ENCODE data around the gene CPZ. TPM values are rescaled to one million over a fixed set of nuclear protein-coding genes. Genes with fewer than 3 reads are reported as not detected.

CPZ gene
- polyA plus RNA-seq, 3 donors, result not detected

GRCh38 chr4:8647094-8647570, 54.6 kb downstream of the CPZ start:
- no peaks in the 10 kb centered on the region for H3K36me3 Mint-ChIP-seq
- Histone ChIP-seq H3K4me3 (replicated peaks in 1 of 3; ENCODE audit: low read depth in 2 of 3, low read length in 3 of 3) (no peak overlapping the region), H2AFZ (ENCODE audit: insufficient read depth, low read depth, low read length, poor library complexity, severe bottlenecking) (no peak overlapping the region), H3K4me1 (ENCODE audit: control insufficient read depth in 1 of 2, insufficient read depth in 2 of 2, low read length in 2 of 2) (no peaks in the 10 kb centered on the region), H3K9ac (ENCODE audit: insufficient read depth, low read length, poor library complexity, severe bottlenecking) (no peak overlapping the region), H4K20me1 (ENCODE audit: insufficient read depth, low read length) (no peaks in the 10 kb centered on the region), H3K9me3 (replicated peaks in 1 of 2; ENCODE audit: control insufficient read depth in 1 of 2, insufficient read depth in 1 of 2, low read length in 2 of 2) (no peaks in the 10 kb centered on the region), H3K4me2 (replicated peaks; ENCODE audit: extremely low read depth, low read length, poor library complexity, severe bottlenecking) (no peak overlapping the region), H3K27ac (ENCODE audit: low read depth in 1 of 2, low read length in 2 of 2) (no peak overlapping the region), H3K36me3 (replicated peaks in 1 of 2; ENCODE audit: control insufficient read depth in 1 of 2, insufficient read depth in 2 of 2, low read length in 2 of 2) (no peaks in the 10 kb centered on the region), H3K27me3 (ENCODE audit: control insufficient read depth in 2 of 2, insufficient read depth in 2 of 2, low read length in 2 of 2) (no peaks in the 10 kb centered on the region), H3K79me2 (ENCODE audit: insufficient read depth, low read length) (no peaks in the 10 kb centered on the region)
- H3K27ac Mint-ChIP-seq, result no peak overlapping the region
- H3K27me3 Mint-ChIP-seq (ENCODE audit: low read depth in 3 of 3), result peaks cover 0 to 6% (median 1%) of the 10 kb centered on the region in 3 donors
- 87% methylated on average over 4 of the region's 14 CpGs for WGBS (ENCODE audit: insufficient coverage)
- no peak overlapping the region for H3K4me3 Mint-ChIP-seq
- no peak for DNase-seq
- no peak for TF ChIP-seq CTCF (IDR thresholded peaks at IDR 0.05)
- no peaks in the 10 kb centered on the region for H3K4me1 Mint-ChIP-seq
- H3K9me3 Mint-ChIP-seq, result no peaks in the 10 kb centered on the region
- intact Hi-C loops (cut with micrococcal nuclease), result no loop called here

- H3K27me3 Mint-ChIP-seq (ENCODE audit: low read depth in 3 of 3), result peaks cover 0 to 6% (median under 1%) of the 10 kb centered on the region in 3 donors
Observed at GRCh38 chr4:8647626-8648025, 55.1 kb downstream of the CPZ start.

More at GRCh38 chr4:8647626-8648025, 55.1 kb downstream of the CPZ start:
- no peak overlapping the region for H3K27ac Mint-ChIP-seq
- no peaks in the 10 kb centered on the region for H3K9me3 Mint-ChIP-seq
- H3K27ac ChIP-seq (ENCODE audit: low read depth in 1 of 2, low read length in 2 of 2), result no peak overlapping the region
- intact Hi-C loops (cut with micrococcal nuclease), result no loop called here
- H2AFZ ChIP-seq (ENCODE audit: insufficient read depth, low read depth, low read length, poor library complexity, severe bottlenecking), result no peak overlapping the region
- H3K79me2 ChIP-seq (ENCODE audit: insufficient read depth, low read length), result no peaks in the 10 kb centered on the region
- DNase-seq, result no peak
- no peaks in the 10 kb centered on the region for H3K36me3 ChIP-seq (replicated peaks in 1 of 2; ENCODE audit: control insufficient read depth in 1 of 2, insufficient read depth in 2 of 2, low read length in 2 of 2)
- no peaks in the 10 kb centered on the region for H3K9me3 ChIP-seq (replicated peaks in 1 of 2; ENCODE audit: control insufficient read depth in 1 of 2, insufficient read depth in 1 of 2, low read length in 2 of 2)
- no peaks in the 10 kb centered on the region for H3K4me1 Mint-ChIP-seq
- no peaks in the 10 kb centered on the region for H3K36me3 Mint-ChIP-seq
- H3K4me2 ChIP-seq (replicated peaks; ENCODE audit: extremely low read depth, low read length, poor library complexity, severe bottlenecking), result no peak overlapping the region
- no peak overlapping the region for H3K9ac ChIP-seq (ENCODE audit: insufficient read depth, low read length, poor library complexity, severe bottlenecking)
- H3K4me3 ChIP-seq (replicated peaks in 1 of 3; ENCODE audit: low read depth in 2 of 3, low read length in 3 of 3), result no peak overlapping the region
- 83% methylated on average over 9 of the region's 13 CpGs for WGBS (ENCODE audit: insufficient coverage)
- no peak for TF ChIP-seq CTCF (IDR thresholded peaks at IDR 0.05)
- H3K4me1 ChIP-seq (ENCODE audit: control insufficient read depth in 1 of 2, insufficient read depth in 2 of 2, low read length in 2 of 2), result no peaks in the 10 kb centered on the region
- H3K27me3 ChIP-seq (ENCODE audit: control insufficient read depth in 2 of 2, insufficient read depth in 2 of 2, low read length in 2 of 2), result no peaks in the 10 kb centered on the region
- no peaks in the 10 kb centered on the region for H4K20me1 ChIP-seq (ENCODE audit: insufficient read depth, low read length)
- no peak overlapping the region for H3K4me3 Mint-ChIP-seq
